Adrenal gland (tissue), 5 donors: ENCODE measurements around the gene MIER2.

ENCODE experiments used
- POLR2A ChIP-seq, 2 donors: fragments of 450-650 bp; IDR thresholded peaks; one replicate each; pipeline ENCODE4 v1.6.1; 2017; ENCODE audit warnings: antibody characterized with exemption in 2 of 2, mild to moderate bottlenecking in 2 of 2, moderate library complexity in 1 of 2
- TF ChIP-seq, protein P1 (sequence below), 6 experiments: fragments of 450-650 bp in 4 of 6; fragments of 200-600 bp in 2 of 6; sonication (generic) in 1 of 6; IDR thresholded peaks; 1 replicate in 5 of 6; 2 replicates in 1 of 6; pipeline versions ENCODE4 v1.5.1 to v1.8.0; 2016 to 2021; ENCODE audit warnings: antibody characterized with exemption in 6 of 6, mild to moderate bottlenecking in 2 of 6, moderate library complexity in 1 of 6
- donor health status: DM: no; HTN: no; CAD: no.

DNA sequence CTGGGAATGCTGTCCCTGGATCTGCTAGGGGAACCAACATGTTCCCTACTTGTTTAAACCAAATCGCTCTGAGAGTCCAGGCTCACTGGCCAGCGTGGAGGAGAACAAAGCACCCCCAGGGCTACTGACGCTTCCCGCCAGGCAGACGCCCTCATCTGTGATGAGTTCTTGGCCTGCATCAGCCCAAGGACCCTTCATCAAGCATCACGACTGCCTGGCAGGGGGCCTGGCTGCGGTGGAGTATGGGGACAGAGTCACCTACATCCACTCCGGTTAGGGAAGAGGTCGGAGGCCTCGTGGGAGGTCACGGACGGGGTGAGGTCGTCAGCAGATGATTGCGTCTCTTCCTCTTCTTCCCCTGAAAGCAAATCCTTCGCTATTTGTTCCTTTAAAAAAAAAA is 17.7 kb downstream of the MIER2 start:
- TF ChIP-seq, protein P1, sequence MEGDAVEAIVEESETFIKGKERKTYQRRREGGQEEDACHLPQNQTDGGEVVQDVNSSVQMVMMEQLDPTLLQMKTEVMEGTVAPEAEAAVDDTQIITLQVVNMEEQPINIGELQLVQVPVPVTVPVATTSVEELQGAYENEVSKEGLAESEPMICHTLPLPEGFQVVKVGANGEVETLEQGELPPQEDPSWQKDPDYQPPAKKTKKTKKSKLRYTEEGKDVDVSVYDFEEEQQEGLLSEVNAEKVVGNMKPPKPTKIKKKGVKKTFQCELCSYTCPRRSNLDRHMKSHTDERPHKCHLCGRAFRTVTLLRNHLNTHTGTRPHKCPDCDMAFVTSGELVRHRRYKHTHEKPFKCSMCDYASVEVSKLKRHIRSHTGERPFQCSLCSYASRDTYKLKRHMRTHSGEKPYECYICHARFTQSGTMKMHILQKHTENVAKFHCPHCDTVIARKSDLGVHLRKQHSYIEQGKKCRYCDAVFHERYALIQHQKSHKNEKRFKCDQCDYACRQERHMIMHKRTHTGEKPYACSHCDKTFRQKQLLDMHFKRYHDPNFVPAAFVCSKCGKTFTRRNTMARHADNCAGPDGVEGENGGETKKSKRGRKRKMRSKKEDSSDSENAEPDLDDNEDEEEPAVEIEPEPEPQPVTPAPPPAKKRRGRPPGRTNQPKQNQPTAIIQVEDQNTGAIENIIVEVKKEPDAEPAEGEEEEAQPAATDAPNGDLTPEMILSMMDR (IDR thresholded peaks at IDR 0.05) = no peak
- TF ChIP-seq POLR2A (IDR thresholded peaks at IDR 0.05) = no peak
